22Rv1 (cell line): ENCODE results near the gene MRM1.

Experiments used
- ZFX ChIP-seq: fragments of 450-650 bp; IDR thresholded peaks from 2 replicates; pipeline ENCODE4 v1.6.1; 2017; ENCODE audit warnings: antibody characterized with exemption, borderline replicate concordance
- TF ChIP-seq, protein P1 (sequence below): fragments of 450-650 bp; IDR thresholded peaks from 2 replicates; pipeline ENCODE4 v1.5.1; 2017; ENCODE audit warnings: mild to moderate bottlenecking

DNA sequence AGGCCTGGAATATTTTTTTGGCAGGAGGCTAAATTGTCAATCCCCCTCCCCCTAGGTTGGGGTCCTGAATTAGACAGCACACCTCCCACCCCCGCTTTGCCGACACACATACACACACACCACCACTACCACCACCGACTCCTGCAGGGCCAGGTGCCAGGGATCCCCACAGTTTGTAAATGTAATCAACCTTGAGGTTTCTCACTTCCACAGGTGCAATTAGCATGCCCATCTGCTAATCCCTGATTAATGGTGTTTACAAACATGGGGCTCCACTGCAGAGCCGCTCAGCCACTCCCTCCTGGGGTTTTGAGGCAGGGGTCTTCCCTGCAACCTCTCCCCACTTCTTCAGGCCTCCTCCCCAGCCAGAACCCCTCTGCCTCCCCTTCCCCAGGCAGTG lies 11.8 kb downstream of the MRM1 start:
- TF ChIP-seq, protein P1, sequence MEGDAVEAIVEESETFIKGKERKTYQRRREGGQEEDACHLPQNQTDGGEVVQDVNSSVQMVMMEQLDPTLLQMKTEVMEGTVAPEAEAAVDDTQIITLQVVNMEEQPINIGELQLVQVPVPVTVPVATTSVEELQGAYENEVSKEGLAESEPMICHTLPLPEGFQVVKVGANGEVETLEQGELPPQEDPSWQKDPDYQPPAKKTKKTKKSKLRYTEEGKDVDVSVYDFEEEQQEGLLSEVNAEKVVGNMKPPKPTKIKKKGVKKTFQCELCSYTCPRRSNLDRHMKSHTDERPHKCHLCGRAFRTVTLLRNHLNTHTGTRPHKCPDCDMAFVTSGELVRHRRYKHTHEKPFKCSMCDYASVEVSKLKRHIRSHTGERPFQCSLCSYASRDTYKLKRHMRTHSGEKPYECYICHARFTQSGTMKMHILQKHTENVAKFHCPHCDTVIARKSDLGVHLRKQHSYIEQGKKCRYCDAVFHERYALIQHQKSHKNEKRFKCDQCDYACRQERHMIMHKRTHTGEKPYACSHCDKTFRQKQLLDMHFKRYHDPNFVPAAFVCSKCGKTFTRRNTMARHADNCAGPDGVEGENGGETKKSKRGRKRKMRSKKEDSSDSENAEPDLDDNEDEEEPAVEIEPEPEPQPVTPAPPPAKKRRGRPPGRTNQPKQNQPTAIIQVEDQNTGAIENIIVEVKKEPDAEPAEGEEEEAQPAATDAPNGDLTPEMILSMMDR, result no peak
- TF ChIP-seq ZFX, result no peak
